ENCODE results near the gene ADNP2. TPM values are rescaled to one million over a fixed set of nuclear protein-coding genes. Genes with fewer than 3 reads are reported as not detected.

ADNP2 gene
- total and polyA plus RNA-seq, 4 experiments from 2014 or later: 7.1 to 20.9 (median 14.7) TPM

Other genes with a start within 250 kb of the ADNP2 start
- 10 to 100 TPM; 26.0 to 26.4 TPM for gene SLC66A2, start 157.6 kb upstream of the ADNP2 start, total RNA-seq
- gene SLC66A2, start 157.6 kb upstream of the ADNP2 start, polyA plus RNA-seq: 10 to 100 TPM; 15.7 to 21.3 TPM
- 10 to 100 TPM; 30.7 to 34.8 TPM for gene HSBP1L1, start 144.6 kb upstream of the ADNP2 start, total RNA-seq
- 10 to 100 TPM; 12.7 to 18.2 TPM for gene HSBP1L1, start 144.6 kb upstream of the ADNP2 start, polyA plus RNA-seq
- gene TXNL4A, start 120.7 kb upstream of the ADNP2 start, total RNA-seq: 10 to 100 TPM; 72.6 to 76.1 TPM
- 100 to 1,000 TPM; 213 to 224 TPM for gene TXNL4A, start 120.7 kb upstream of the ADNP2 start, polyA plus RNA-seq
- 10 to 100 TPM; 14.5 to 14.9 TPM for gene RBFA, start 74.8 kb upstream of the ADNP2 start, total RNA-seq
- 1 to 10 TPM; 8.8 to 9.4 TPM for gene RBFA, start 74.8 kb upstream of the ADNP2 start, polyA plus RNA-seq
- 1 to 10 TPM in 1 of 2 experiments, under 1 TPM in 1; 0.28 to 1.3 TPM for gene PARD6G, start 138.3 kb downstream of the ADNP2 start, total RNA-seq
- gene PARD6G, start 138.3 kb downstream of the ADNP2 start, polyA plus RNA-seq: under 1 TPM in 1 of 2 donors, not detected in 1; 0.13 TPM

Data from CD4-positive, alpha-beta memory T cell (primary cell).